Measurements from ENCODE around the gene APOL3.

Gene APOL3

GRCh38 chr22:36180928-36181327 is 20.4 kb upstream of the APOL3 start:
- no peak overlapping the region for H3K4me3 ChIP-seq (replicated peaks; ENCODE audit: low read depth, low read length)
- no peak for DNase-seq (ENCODE audit: low read depth)
- TF ChIP-seq CTCF (IDR thresholded peaks at IDR 0.05; ENCODE audit: low read length, missing control alignments): no peak

- peak; percentile 84 for TF ChIP-seq CTCF (IDR thresholded peaks at IDR 0.05; ENCODE audit: low read length, missing control alignments)
- no peak overlapping the region for H3K4me3 ChIP-seq (replicated peaks; ENCODE audit: low read depth, low read length)
- DNase-seq (ENCODE audit: low read depth): peak; percentile 80
Measured at GRCh38 chr22:36180038-36180880, 19.7 kb upstream of the APOL3 start.

GRCh38 chr22:36177160-36177559 is 16.6 kb upstream of the APOL3 start:
- no peak overlapping the region for H3K4me3 ChIP-seq (replicated peaks; ENCODE audit: low read depth, low read length)
- DNase-seq (ENCODE audit: low read depth): no peak
- TF ChIP-seq CTCF (IDR thresholded peaks at IDR 0.05; ENCODE audit: low read length, missing control alignments): no peak

GRCh38 chr22:36175892-36176291 is 15.3 kb upstream of the APOL3 start:
- DNase-seq (ENCODE audit: low read depth): no peak
- no peak overlapping the region for H3K4me3 ChIP-seq (replicated peaks; ENCODE audit: low read depth, low read length)
- peak; percentile 13 for TF ChIP-seq CTCF (IDR thresholded peaks at IDR 0.05; ENCODE audit: low read length, missing control alignments)

GRCh38 chr22:36171941-36172340 is 11.4 kb upstream of the APOL3 start:
- no peak for DNase-seq (ENCODE audit: low read depth)
- H3K4me3 ChIP-seq (replicated peaks; ENCODE audit: low read depth, low read length): no peak overlapping the region
- TF ChIP-seq CTCF (IDR thresholded peaks at IDR 0.05; ENCODE audit: low read length, missing control alignments): no peak

- no peak overlapping the region for H3K4me3 ChIP-seq (replicated peaks; ENCODE audit: low read depth, low read length)
- no peak for DNase-seq (ENCODE audit: low read depth)
- TF ChIP-seq CTCF (IDR thresholded peaks at IDR 0.05; ENCODE audit: low read length, missing control alignments): no peak
Measured at GRCh38 chr22:36166518-36167220, 6.1 kb upstream of the APOL3 start.
